HL-60/S4 treated with retinoic acid at 250 ng/mL for 4 days and 3 days (cell line): ENCODE data around the gene PLPP2.
"Not testable (repeated sequence)": the region's sequence is repeated elsewhere in the genome, so short reads cannot be mapped to it uniquely, and the experiment has no call there.

Experiments
- in situ Hi-C: fragments of 300-500 bp; cut with MboI; formaldehyde crosslinking; loops from 2 replicates; pipeline ENCODE4 v1.7.0; 2022; ENCODE audit warnings: low sequenced_read_pairs

The PLPP2 gene

GRCh38 chr19:275000-275399 is 16.2 kb downstream of the PLPP2 start:
- in situ Hi-C loops = no loop called here

- in situ Hi-C loops = no loop called here
These were observed 17.8 kb downstream of the PLPP2 start for GRCh38 chr19:273393-273792.

GRCh38 chr19:271856-272255 is 19.3 kb downstream of the PLPP2 start:
- in situ Hi-C loops = no loop called here

GRCh38 chr19:270766-271318 is 20.4 kb downstream of the PLPP2 start:
- in situ Hi-C loops = not testable (repeated sequence)

- in situ Hi-C loops = no loop called here
These were observed 22.0 kb downstream of the PLPP2 start for GRCh38 chr19:269241-269640.

GRCh38 chr19:262125-262524 is 29.1 kb downstream of the PLPP2 start:
- in situ Hi-C loops = no loop called here

GRCh38 chr19:256804-257203 is 34.4 kb downstream of the PLPP2 start:
- in situ Hi-C loops = not testable (repeated sequence)

- in situ Hi-C loops = not testable (repeated sequence)
These were observed 38.6 kb downstream of the PLPP2 start for GRCh38 chr19:252421-253186.

GRCh38 chr19:246551-246950 is 44.7 kb downstream of the PLPP2 start:
- in situ Hi-C loops = no loop called here

- in situ Hi-C loops = not testable (repeated sequence)
These were observed 45.3 kb downstream of the PLPP2 start for GRCh38 chr19:245900-246299.

GRCh38 chr19:245457-245856 is 45.7 kb downstream of the PLPP2 start:
- in situ Hi-C loops = no loop called here
